NCI-H526 (cell line): Measurements from ENCODE around the gene RNU1-2.
"Not testable (repeated sequence)": the region's sequence is repeated elsewhere in the genome, so short reads cannot be mapped to it uniquely, and the experiment has no call there.

Experiments used
- DNase-seq, 2 experiments: peaks; one replicate each; lab custom pipeline; 2025; lab: John Stamatoyannopoulos, UW

The RNU1-2 gene

DNA sequence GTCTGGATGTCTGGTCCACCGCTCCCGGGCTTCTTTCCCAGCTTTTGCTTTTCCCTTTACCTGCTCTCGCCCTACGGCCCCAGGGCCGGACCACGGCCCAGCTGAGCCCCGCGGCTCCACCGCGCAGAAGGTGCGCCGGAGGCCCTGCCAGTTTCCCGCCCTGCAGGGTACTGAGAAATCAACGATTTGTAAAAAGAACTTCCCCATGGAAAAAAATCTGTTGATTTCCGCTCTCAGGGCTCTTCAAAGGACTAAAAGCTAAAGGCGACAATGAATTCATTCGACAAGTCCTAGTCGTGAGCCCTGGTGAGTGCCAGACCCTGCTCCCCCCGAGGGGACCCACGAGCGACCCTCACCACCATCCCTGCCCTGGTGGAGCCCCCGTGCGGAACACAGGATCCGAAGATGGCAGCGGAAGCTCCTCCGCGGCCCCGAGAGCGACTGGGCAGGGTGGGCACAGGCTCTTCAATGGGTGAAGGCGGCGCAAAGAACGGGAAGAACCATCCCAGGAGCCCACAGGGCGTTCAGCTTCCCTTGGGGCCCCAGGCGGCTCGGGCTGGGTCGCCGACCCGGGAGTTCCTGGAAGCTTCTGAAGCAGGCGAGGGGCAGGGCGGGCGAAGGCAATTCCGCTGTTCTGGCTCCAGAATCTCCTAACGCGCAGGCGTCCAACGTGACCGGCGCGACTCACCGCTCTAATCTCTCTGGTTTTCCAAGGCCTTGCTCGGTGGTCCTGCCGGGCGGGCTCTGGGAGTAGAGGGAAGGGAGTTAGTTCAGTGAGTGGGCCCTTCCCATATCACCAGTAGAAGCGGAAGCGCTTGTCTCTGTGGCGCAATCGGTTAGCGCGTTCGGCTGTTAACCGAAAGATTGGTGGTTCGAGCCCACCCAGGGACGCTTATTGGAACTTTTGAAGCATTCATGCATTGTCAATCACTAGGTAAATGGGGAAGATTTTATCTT lies 6.6 kb upstream of the RNU1-2 start:
- DNase-seq: no peak

DNA sequence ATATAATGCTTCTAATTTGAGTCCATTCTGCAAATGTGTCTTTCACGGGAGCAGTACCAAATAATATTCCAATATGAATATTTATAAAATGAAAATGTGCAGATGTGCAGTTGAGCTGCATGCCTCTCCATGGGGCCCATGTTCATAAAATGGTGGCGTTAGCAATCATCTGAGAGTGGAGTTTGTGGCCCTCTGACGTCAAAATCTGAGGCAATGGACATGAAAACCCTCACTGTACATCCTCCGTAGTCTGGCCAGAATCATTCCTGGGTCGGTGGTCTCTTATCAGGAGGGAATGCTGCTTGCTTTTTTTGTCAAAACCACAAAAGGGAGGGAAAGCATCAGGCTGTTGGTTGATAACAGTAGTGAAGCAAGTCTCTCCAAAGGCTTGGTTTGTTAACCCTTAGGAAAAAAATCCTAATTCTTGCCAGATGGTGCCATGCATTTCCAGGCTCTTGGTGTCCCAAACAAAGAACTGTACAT lies 5.2 kb upstream of the RNU1-2 start:
- not testable (repeated sequence) for DNase-seq

- not testable (repeated sequence) for DNase-seq
These were observed 4.7 kb upstream of the RNU1-2 start for GRCh38 chr1:16891057-16891456.

DNA sequence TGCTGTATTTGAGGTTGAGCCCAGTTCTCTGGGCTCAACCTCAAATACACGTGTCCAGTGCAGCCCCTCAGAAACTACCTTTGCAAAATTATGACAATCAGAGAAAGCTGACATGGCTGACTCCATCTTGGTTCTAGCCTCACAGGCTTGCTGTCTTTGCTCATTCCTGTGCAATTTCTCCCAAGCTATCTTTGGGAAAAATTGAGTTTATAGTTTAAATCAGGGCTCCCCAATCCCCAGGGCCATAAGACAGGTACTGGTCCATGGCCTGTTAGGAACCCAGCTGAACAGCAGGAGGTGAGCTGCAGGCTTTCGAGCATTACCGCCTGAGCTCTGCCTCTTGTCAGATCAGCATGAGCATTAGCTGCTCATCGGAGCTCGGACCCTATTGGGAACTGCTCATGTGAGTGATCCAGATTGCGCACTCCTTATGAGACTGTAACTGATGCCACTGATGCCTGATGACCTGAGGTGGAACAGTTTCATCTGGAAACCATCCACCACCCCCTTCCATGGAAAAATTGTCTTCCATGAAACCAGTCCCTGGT lies 2.7 kb upstream of the RNU1-2 start:
- not testable (repeated sequence) for DNase-seq

- not testable (repeated sequence) for DNase-seq
These were observed 2.0 kb upstream of the RNU1-2 start for GRCh38 chr1:16893796-16894195.

- not testable (repeated sequence) for DNase-seq
These were observed 1.4 kb upstream of the RNU1-2 start for GRCh38 chr1:16894338-16894737.

GRCh38 chr1:16895233-16895597 lies 565 bp upstream of the RNU1-2 start:
- DNase-seq: not testable (repeated sequence)

DNA sequence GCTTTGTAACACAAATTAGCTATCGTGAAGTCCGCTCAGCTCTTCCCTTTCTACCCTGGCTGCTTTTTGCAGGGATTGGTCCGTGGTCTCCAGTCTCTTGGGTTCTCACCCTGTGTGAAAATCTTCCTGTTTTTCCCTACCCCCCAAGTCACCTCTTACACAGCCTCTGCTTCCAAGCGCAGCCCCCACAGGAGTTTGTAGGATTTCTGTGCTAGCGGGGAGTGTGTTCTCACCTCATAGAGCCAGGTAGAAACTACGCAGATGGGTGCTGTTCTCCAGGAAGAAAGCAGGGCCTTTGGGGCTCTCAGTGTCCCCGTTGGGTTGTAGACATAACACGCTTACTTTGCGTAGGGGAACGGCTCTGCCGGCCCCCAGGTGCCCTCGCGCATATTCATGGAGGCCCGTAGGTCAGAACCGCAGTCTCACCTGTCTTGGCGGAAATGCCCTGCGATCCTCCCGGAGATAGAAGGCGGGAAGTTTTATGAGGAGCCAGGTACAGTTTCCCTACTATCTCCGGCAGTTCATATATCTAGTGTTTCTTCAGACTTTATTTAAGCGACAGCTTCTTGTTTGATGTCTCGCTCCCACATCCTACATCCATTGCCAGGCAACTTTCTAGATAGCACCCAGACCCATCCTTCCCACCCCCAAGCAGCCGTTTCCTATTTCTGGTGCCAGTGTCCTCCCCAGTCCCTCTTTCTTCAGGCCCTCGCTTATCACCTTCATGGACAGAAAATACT lies 706 bp downstream of the RNU1-2 start:
- peak; percentile 97 to 100 for DNase-seq

DNA sequence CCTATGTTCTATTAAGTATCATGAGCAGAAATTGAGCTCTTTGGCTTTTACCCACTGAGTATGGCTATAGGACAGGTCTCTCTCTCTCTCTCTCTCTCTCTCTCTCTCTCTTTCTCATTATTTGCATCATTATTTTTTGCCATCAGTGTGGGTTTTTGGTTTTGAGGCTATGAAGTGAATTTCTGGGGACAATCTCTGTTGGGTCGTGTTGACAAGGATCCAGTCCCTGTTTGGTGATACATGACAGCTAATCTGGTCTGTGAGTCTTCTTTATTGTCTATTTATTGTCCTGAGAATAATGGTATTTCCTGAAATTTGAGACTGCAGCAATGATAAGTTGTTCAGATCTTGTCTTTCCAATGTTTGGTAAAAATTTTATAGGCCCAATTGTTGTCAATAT lies 1.9 kb downstream of the RNU1-2 start:
- DNase-seq: not testable (repeated sequence)

GRCh38 chr1:16898298-16898697 lies 2.5 kb downstream of the RNU1-2 start:
- DNase-seq: not testable (repeated sequence)

DNA sequence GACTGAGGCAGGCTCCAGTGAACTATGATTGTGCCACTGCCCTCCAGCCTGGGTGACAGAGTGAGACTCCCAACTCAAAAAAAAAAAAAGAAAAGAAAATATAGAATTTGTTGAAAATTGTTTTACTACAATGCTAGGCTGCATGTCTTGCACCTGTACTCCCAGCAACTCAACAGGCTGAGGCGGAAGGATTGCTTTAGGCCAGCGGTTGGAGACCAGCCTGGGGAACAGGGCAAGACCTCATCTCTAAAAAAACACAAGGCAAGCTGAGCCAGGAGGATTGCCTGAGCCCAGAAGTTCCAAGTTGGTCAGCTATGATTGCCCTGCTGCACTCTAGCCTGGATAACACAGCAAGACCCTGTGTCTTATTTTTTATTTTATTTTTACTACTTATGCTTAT lies 3.2 kb downstream of the RNU1-2 start:
- not testable (repeated sequence) for DNase-seq

DNA sequence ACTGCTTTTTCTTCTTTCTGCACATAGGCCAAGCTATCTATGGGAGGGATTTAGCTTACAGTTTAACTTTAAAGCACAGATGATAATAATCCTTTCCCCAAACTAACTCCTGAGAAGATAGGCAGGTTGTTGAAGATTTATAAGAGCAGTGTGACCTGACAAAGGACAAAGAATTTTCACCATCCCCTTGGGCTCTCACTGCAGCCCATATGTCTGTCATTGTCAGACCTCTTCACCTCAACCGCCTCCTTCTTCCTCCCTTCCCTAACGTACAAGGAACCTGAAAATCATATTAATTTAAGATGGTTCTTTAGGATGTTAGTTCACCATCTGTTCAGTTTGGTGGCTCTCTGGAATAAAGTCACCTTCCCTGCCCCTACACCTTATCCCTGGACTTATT lies 5.0 kb downstream of the RNU1-2 start:
- peak in 1 of 2 experiments; percentile 46 for DNase-seq

- DNase-seq: not testable (repeated sequence)
These were observed 5.6 kb downstream of the RNU1-2 start for GRCh38 chr1:16901371-16901770.

- DNase-seq: peak in 1 of 2 experiments; percentile 30
These were observed 7.3 kb downstream of the RNU1-2 start for GRCh38 chr1:16903054-16903453.

- DNase-seq: no peak
These were observed 7.6 kb downstream of the RNU1-2 start for GRCh38 chr1:16903458-16903796.

GRCh38 chr1:16904560-16905109 lies 8.9 kb downstream of the RNU1-2 start:
- DNase-seq: peak; percentile 99 to 100

- DNase-seq: peak; percentile 95 to 99
These were observed 9.5 kb downstream of the RNU1-2 start for GRCh38 chr1:16905110-16905867.

DNA sequence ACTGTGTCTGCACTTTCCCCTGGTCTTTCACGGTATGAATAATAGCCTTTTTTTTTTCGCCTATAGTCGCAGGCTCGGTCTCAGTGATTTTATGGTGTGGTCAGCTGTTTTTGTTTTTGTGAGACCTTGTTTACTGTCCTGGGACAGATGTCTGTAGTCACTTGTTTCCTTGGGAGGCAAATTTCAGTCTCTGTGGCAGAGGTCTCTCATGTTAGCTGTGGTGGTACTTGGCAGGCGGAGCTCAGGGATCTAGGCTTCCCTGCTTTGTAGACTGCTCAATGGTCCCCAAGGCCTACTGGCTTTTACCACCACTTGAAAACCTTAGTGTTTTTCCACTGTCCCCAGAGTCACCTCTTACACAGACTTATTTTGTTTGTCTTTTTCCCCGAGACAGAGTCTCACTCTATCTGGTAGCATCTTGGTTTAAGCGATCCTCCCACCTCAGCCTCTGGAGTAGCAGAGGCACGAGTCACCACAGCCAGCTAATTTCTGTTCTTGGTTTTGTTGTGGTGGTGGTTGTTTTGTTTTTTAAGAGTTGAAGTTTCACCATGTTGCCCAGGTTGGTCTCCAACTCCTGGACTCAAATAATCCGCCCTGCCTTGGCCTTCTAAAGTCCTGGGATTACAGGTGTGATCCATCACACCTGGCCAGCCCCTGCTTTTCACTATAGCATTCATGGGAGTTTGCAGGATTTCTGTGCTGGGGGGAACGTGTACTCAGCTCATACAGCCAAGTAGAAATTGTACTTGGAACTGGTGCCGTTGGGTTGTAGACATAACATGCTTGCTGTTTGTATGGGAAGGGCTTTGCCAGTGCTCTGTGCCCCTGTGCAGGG lies 10.3 kb downstream of the RNU1-2 start:
- peak in 1 of 2 experiments; percentile 31 for DNase-seq

- no peak for DNase-seq
These were observed 11.1 kb downstream of the RNU1-2 start for GRCh38 chr1:16906873-16907272.
